ENCODE data around the gene RNASEH2A. TPM values are rescaled to one million over a fixed set of nuclear protein-coding genes. Genes with fewer than 3 reads are reported as not detected.
A peak's percentile ranks its signal among the peaks of the same experiment; 100 is the strongest.

Gene RNASEH2A
- total and polyA plus RNA-seq, 2 of the 13 experiments (the other 11 are each of a cell fraction or from before 2014, with no cell fraction given): 25.1 to 35.8 TPM

- TF ChIP-seq ELK4 (CRISPR knock-in tag; IDR thresholded peaks at IDR 0.05; ENCODE audit: borderline replicate concordance) (peak; percentile 64; the same call in 1 of the 2 replicates), SIX4 (CRISPR knock-in tag; IDR thresholded peaks at IDR 0.05) (no peak), ZNF367 (CRISPR knock-in tag; IDR thresholded peaks at IDR 0.05; ENCODE audit: borderline replicate concordance) (peak; percentile 84; the same call in 1 of the 2 replicates), ADNP (CRISPR knock-in tag; IDR thresholded peaks at IDR 0.05) (no peak), PRPF4 (IDR thresholded peaks at IDR 0.05; ENCODE audit: low read depth, low read length, poor library complexity, severe bottlenecking) (no peak), KDM5B (CRISPR knock-in tag; IDR thresholded peaks at IDR 0.05; ENCODE audit: borderline replicate concordance) (peak; percentile 73; the same call in 1 of the 2 replicates), HOXA5 (CRISPR knock-in tag; IDR thresholded peaks at IDR 0.05) (no peak; the same call in 1 of the 2 replicates), YEATS2 (CRISPR knock-in tag; IDR thresholded peaks at IDR 0.05; ENCODE audit: borderline replicate concordance) (peak; percentile 97), ZNF672 (CRISPR knock-in tag; IDR thresholded peaks at IDR 0.05) (no peak), GPN1 (CRISPR knock-in tag; IDR thresholded peaks at IDR 0.05; ENCODE audit: borderline replicate concordance) (no peak), ZBTB37 (CRISPR knock-in tag; IDR thresholded peaks at IDR 0.05) (no peak), JUNB (CRISPR knock-in tag; IDR thresholded peaks at IDR 0.05; ENCODE audit: borderline replicate concordance) (0 out of 2 replicates have a peak, but pooled peaks have one; percentile 41), ETV5 (CRISPR knock-in tag; IDR thresholded peaks at IDR 0.05; ENCODE audit: borderline replicate concordance) (peak; percentile 82), ZNF343 (CRISPR knock-in tag; IDR thresholded peaks at IDR 0.05) (peak; percentile 89; the same call in 1 of the 2 replicates), SETDB1 (CRISPR knock-in tag; IDR thresholded peaks at IDR 0.05; ENCODE audit: borderline replicate concordance) (no peak), ZNF747 (CRISPR knock-in tag; IDR thresholded peaks at IDR 0.05; ENCODE audit: borderline replicate concordance) (peak; percentile 47; the same call in 1 of the 2 replicates), ZNF792 (CRISPR knock-in tag; IDR thresholded peaks at IDR 0.05) (peak; percentile 64; the same call in 1 of the 2 replicates), ZMYM4 (CRISPR knock-in tag; IDR thresholded peaks at IDR 0.05) (peak; percentile 27; the same call in 1 of the 2 replicates), KAT2B (IDR thresholded peaks at IDR 0.05; ENCODE audit: borderline replicate concordance, low read depth, low read length) (no peak), RAD51 (IDR thresholded peaks at IDR 0.05; ENCODE audit: borderline replicate concordance) (no peak), ZSCAN5A (CRISPR knock-in tag; IDR thresholded peaks at IDR 0.05; ENCODE audit: borderline replicate concordance) (no peak; the same call in 1 of the 2 replicates), SP4 (CRISPR knock-in tag; IDR thresholded peaks at IDR 0.05) (peak; percentile 90), NFIB (CRISPR knock-in tag; IDR thresholded peaks at IDR 0.05; ENCODE audit: borderline replicate concordance) (no peak)
- TF ChIP-seq, protein P1, sequence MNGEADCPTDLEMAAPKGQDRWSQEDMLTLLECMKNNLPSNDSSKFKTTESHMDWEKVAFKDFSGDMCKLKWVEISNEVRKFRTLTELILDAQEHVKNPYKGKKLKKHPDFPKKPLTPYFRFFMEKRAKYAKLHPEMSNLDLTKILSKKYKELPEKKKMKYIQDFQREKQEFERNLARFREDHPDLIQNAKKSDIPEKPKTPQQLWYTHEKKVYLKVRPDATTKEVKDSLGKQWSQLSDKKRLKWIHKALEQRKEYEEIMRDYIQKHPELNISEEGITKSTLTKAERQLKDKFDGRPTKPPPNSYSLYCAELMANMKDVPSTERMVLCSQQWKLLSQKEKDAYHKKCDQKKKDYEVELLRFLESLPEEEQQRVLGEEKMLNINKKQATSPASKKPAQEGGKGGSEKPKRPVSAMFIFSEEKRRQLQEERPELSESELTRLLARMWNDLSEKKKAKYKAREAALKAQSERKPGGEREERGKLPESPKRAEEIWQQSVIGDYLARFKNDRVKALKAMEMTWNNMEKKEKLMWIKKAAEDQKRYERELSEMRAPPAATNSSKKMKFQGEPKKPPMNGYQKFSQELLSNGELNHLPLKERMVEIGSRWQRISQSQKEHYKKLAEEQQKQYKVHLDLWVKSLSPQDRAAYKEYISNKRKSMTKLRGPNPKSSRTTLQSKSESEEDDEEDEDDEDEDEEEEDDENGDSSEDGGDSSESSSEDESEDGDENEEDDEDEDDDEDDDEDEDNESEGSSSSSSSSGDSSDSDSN (CRISPR knock-in tag; IDR thresholded peaks at IDR 0.05): peak; percentile 52
Measured at GRCh38 chr19:12806242-12807081, at the start of gene RNASEH2A (continued).
